HCT116 (cell line): ENCODE measurements around the gene UMAD1. TPM values are rescaled to one million over a fixed set of nuclear protein-coding genes. Genes with fewer than 3 reads are reported as not detected.

Source experiments
- ATAC-seq: fragments of 200-7000 bp; cut with Tn5 transposase; 2 replicates; pipeline ENCODE4 v1.9.1; 2020; ENCODE audit warnings: mild to moderate bottlenecking, moderate library complexity
- BruUV-seq: library from RNA; stranded (reverse); fragments of 400-500 nt; replicated peaks from 2 replicates; lab custom pipeline; 2021; lab: Mats Ljungman, UMichigan
- CTCF ChIA-PET: fragments of 300-600 bp; sonication (Branson Sonifier 250); formaldehyde crosslinking; loops from one replicate; lab custom pipeline; 2021; ENCODE audit warnings: antibody characterized with exemption; lab: Charles Lee
- POLR2A ChIA-PET: fragments of 300-600, 350-600 bp; sonication (Branson Sonifier 250); formaldehyde crosslinking; loops from one replicate; lab custom pipeline; 2021; ENCODE audit warnings: antibody characterized with exemption; lab: Charles Lee
- RAD21 ChIA-PET, 2 experiments: fragments of 300-600 bp; sonication (Branson Sonifier 250); formaldehyde crosslinking; loops; one replicate each; lab custom pipeline; 2023; ENCODE audit warnings: low total read pairs in 2 of 2; ENCODE audit not compliant: uncharacterized antibody in 2 of 2, unreplicated experiment in 2 of 2, low non-redundant PET in 1 of 2; lab: Charles Lee
- DNase-seq: peaks from one replicate; pipeline ENCODE4 v3.0.0-alpha.2; 2010; ENCODE audit warnings: low read depth, low spot score
- H2AFZ ChIP-seq: fragments of 200-600 bp; shearing (Covaris generic), sonication (generic); 2 replicates; pipeline ENCODE4 v1.6.1; 2017; ENCODE audit warnings: low read depth, mixed run types, mixed read lengths, antibody characterized with exemption, low read length; ENCODE audit not compliant: poor library complexity, severe bottlenecking
- H3K27ac ChIP-seq: 2 replicates; pipeline ENCODE4 v1.5.1; 2012; ENCODE audit warnings: low read depth, low read length
- H3K27me3 ChIP-seq: fragments of 200-600 bp; sonication (generic); 2 replicates; pipeline ENCODE4 v1.6.1; 2016; ENCODE audit warnings: mixed run types, low read length, mixed read lengths; ENCODE audit not compliant: insufficient read depth
- H3K36me3 ChIP-seq, 2 experiments: fragments of 200-500 bp in 1 of 2; fragments of 200-600 bp in 1 of 2; sonication (Bioruptor generic) in 1 of 2; sonication (generic) in 1 of 2; 2 replicates each; pipeline versions ENCODE4 v1.5.1 to v1.6.1; 2014 to 2016; ENCODE audit warnings: low read length in 2 of 2, inconsistent platforms in 1 of 2, mixed read lengths in 1 of 2, mixed run types in 1 of 2; ENCODE audit not compliant: insufficient read depth in 2 of 2, control insufficient read depth in 1 of 2
- H3K4me1 ChIP-seq, 2 experiments: fragments of 200-600 bp in 1 of 2; sonication (generic) in 1 of 2; 2 replicates each; pipeline versions ENCODE4 v1.5.1 to v1.6.1; 2012 to 2017; ENCODE audit warnings: low read length in 2 of 2, inconsistent platforms in 1 of 2, mild to moderate bottlenecking in 1 of 2, mixed read lengths in 1 of 2, mixed run types in 1 of 2, moderate library complexity in 1 of 2; ENCODE audit not compliant: insufficient read depth in 2 of 2, control insufficient read depth in 1 of 2
- H3K4me2 ChIP-seq: fragments of 200-600 bp; sonication (generic); 2 replicates; pipeline ENCODE4 v1.6.1; 2017; ENCODE audit warnings: mixed run types, low read length, mixed read lengths
- H3K4me3 ChIP-seq, 2 experiments: fragments of 200-600 bp in 1 of 2; sonication (generic) in 1 of 2; replicated peaks in 1 of 2; 2 replicates each; pipeline ENCODE4 v1.5.1; 2011 to 2016; ENCODE audit warnings: low read length in 2 of 2, control low read depth in 1 of 2, low read depth in 1 of 2, mild to moderate bottlenecking in 1 of 2, mixed read lengths in 1 of 2, mixed run types in 1 of 2
- H3K79me2 ChIP-seq: fragments of 200-600 bp; sonication (generic); 2 replicates; pipeline ENCODE4 v1.6.1; 2017; ENCODE audit warnings: mild to moderate bottlenecking, mixed run types, low read length, moderate library complexity, mixed read lengths; ENCODE audit not compliant: insufficient read depth
- H3K9ac ChIP-seq: fragments of 200-600 bp; sonication (generic); 2 replicates; pipeline ENCODE4 v1.6.1; 2016; ENCODE audit warnings: low read length, mixed read lengths
- H3K9me2 ChIP-seq: fragments of 200-600 bp; sonication (generic), shearing (Covaris generic); 2 replicates; pipeline ENCODE4 v1.6.1; 2017; ENCODE audit warnings: mixed run types, mild to moderate bottlenecking, moderate library complexity; ENCODE audit not compliant: insufficient read depth
- H3K9me3 ChIP-seq, 2 experiments: fragments of 200-500 bp in 1 of 2; fragments of 200-600 bp in 1 of 2; sonication (Bioruptor generic) in 1 of 2; sonication (generic) in 1 of 2; 2 replicates each; pipeline ENCODE4 v1.6.1; 2014 to 2017; ENCODE audit warnings: low read length in 2 of 2, mixed read lengths in 2 of 2, inconsistent platforms in 1 of 2, low read depth in 1 of 2, mild to moderate bottlenecking in 1 of 2, mixed run types in 1 of 2, moderate library complexity in 1 of 2; ENCODE audit not compliant: control insufficient read depth in 1 of 2, insufficient read depth in 1 of 2
- H4K20me1 ChIP-seq: fragments of 200-600 bp; sonication (generic), shearing (Covaris generic); 2 replicates; pipeline ENCODE4 v1.6.1; 2017; ENCODE audit warnings: mixed run types, mild to moderate bottlenecking, moderate library complexity; ENCODE audit not compliant: insufficient read depth
- CBX3 ChIP-seq: IDR thresholded peaks from 2 replicates; pipeline ENCODE4 v1.6.1; 2012; ENCODE audit warnings: low read depth
- CEBPB ChIP-seq: IDR thresholded peaks from 2 replicates; pipeline ENCODE4 v1.6.1; 2012; ENCODE audit warnings: low read depth
- ELF1 ChIP-seq: IDR thresholded peaks from 2 replicates; pipeline ENCODE4 v1.6.1; 2012; ENCODE audit warnings: low read depth, borderline replicate concordance
- EZH2 ChIP-seq: fragments of 200-600 bp; sonication (generic); IDR thresholded peaks from 2 replicates; pipeline ENCODE4 v1.6.1; 2017; ENCODE audit warnings: antibody characterized with exemption, mixed run types
- FOSL1 ChIP-seq: IDR thresholded peaks from 2 replicates; pipeline ENCODE4 v1.6.1; 2012; ENCODE audit warnings: low read depth
- JUND ChIP-seq: IDR thresholded peaks from 2 replicates; pipeline ENCODE4 v1.6.1; 2012
- POLR2A ChIP-seq: IDR thresholded peaks from 2 replicates; pipeline ENCODE4 v1.7.0; 2011; ENCODE audit warnings: borderline replicate concordance; ENCODE audit not compliant: insufficient read depth, insufficient read length; ENCODE audit errors: extremely low read depth
- POLR2AphosphoS5 ChIP-seq: IDR thresholded peaks from 2 replicates; pipeline ENCODE4 v1.6.1; 2011; ENCODE audit warnings: mild to moderate bottlenecking, low read depth, low read length, moderate library complexity
- SIN3A ChIP-seq: IDR thresholded peaks from 2 replicates; pipeline ENCODE4 v1.6.1; 2012; ENCODE audit warnings: low read depth
- SP1 ChIP-seq: IDR thresholded peaks from 2 replicates; pipeline ENCODE4 v1.6.1; 2012; ENCODE audit warnings: low read depth
- SRF ChIP-seq: IDR thresholded peaks from 2 replicates; pipeline ENCODE4 v1.6.1; 2012; ENCODE audit warnings: low read depth
- TCF7L2 ChIP-seq: IDR thresholded peaks from 2 replicates; pipeline ENCODE4 v1.7.0; 2011; ENCODE audit warnings: borderline replicate concordance, inconsistent platforms; ENCODE audit not compliant: insufficient read depth, insufficient read length; ENCODE audit errors: extremely low read depth
- ZFX ChIP-seq: fragments of 450-650 bp; IDR thresholded peaks from 2 replicates; pipeline ENCODE4 v1.6.1; 2017
- ZNF274 ChIP-seq: fragments of 200-500 bp; sonication (Bioruptor generic); IDR thresholded peaks from 2 replicates; pipeline ENCODE4 v1.6.1; 2014; ENCODE audit warnings: mild to moderate bottlenecking, low read depth, low read length, inconsistent platforms
- intact Hi-C: fragments of 100-400 bp; cut with micrococcal nuclease; formaldehyde crosslinking; loops from 2 replicates; pipeline ENCODE4 v1.10.0; 2022
- total RNA-seq: library from RNA; stranded (reverse); gene quantifications from one replicate; pipeline ENCODE4 v1.2.1, GENCODE V29; 2021; ENCODE audit not compliant: unreplicated experiment
- TF ChIP-seq, protein P1 (sequence below): IDR thresholded peaks from 2 replicates; pipeline ENCODE4 v1.6.1; 2012
- TF ChIP-seq, protein P2 (sequence below): IDR thresholded peaks from 2 replicates; pipeline ENCODE4 v1.6.1; 2012; ENCODE audit warnings: low read depth
- TF ChIP-seq, protein P3 (sequence below), 3 experiments: fragments of 200-600 bp in 1 of 3; sonication (generic) in 1 of 3; IDR thresholded peaks in 2 of 3; conservative IDR thresholded peaks in 1 of 3; 2 replicates each; pipeline ENCODE4 v1.5.1; 2012 to 2017; ENCODE audit warnings: low read depth in 2 of 3, low read length in 2 of 3, antibody characterized with exemption in 1 of 3, borderline replicate concordance in 1 of 3, control low read depth in 1 of 3, mild to moderate bottlenecking in 1 of 3, mixed read lengths in 1 of 3, mixed run types in 1 of 3, moderate library complexity in 1 of 3; ENCODE audit not compliant: insufficient read depth in 1 of 3
- TF ChIP-seq, protein P4 (sequence below): IDR thresholded peaks from 2 replicates; pipeline ENCODE4 v1.6.1; 2011; ENCODE audit warnings: mild to moderate bottlenecking, low read length, moderate library complexity; ENCODE audit not compliant: insufficient replicate concordance; ENCODE audit errors: extremely low read depth

UMAD1 gene
- total RNA-seq, 1 experiment from 2014 or later, result 12.7 TPM

GRCh38 chr7:7923818-7924217 lies 283.3 kb downstream of the UMAD1 start:
- no peak overlapping the region for H3K4me3 ChIP-seq
- H3K79me2 ChIP-seq, result no peaks in the 10 kb centered on the region
- intact Hi-C loops, result no loop called here
- no peaks in the 10 kb centered on the region for H3K36me3 ChIP-seq
- no peak for ATAC-seq
- BruUV-seq, result no TSS peak
- no peak overlapping the region for H2AFZ ChIP-seq
- DNase-seq, result no peak
- RAD21 ChIA-PET, result no interaction called here
- H3K9me2 ChIP-seq, result no peaks in the 10 kb centered on the region
- H3K9me3 ChIP-seq, result no peaks in the 10 kb centered on the region
- POLR2A ChIA-PET, result no interaction called here
- no peak overlapping the region for H3K27ac ChIP-seq
- no peaks in the 10 kb centered on the region for H3K27me3 ChIP-seq
- H3K9ac ChIP-seq, result no peak overlapping the region
- no peaks in the 10 kb centered on the region for H3K4me1 ChIP-seq
- no peaks in the 10 kb centered on the region for H4K20me1 ChIP-seq
- TF ChIP-seq POLR2AphosphoS5 (no peak), FOSL1 (no peak), EZH2 (no peak), ZFX (no peak), ZNF274 (no peak), SP1 (no peak), TCF7L2 (no peak), CEBPB (no peak), SRF (no peak), JUND (no peak), POLR2A (no peak), ELF1 (no peak), SIN3A (no peak), CBX3 (no peak)
- TF ChIP-seq, protein P1, sequence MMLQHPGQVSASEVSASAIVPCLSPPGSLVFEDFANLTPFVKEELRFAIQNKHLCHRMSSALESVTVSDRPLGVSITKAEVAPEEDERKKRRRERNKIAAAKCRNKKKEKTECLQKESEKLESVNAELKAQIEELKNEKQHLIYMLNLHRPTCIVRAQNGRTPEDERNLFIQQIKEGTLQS, result no peak
- TF ChIP-seq, protein P2, sequence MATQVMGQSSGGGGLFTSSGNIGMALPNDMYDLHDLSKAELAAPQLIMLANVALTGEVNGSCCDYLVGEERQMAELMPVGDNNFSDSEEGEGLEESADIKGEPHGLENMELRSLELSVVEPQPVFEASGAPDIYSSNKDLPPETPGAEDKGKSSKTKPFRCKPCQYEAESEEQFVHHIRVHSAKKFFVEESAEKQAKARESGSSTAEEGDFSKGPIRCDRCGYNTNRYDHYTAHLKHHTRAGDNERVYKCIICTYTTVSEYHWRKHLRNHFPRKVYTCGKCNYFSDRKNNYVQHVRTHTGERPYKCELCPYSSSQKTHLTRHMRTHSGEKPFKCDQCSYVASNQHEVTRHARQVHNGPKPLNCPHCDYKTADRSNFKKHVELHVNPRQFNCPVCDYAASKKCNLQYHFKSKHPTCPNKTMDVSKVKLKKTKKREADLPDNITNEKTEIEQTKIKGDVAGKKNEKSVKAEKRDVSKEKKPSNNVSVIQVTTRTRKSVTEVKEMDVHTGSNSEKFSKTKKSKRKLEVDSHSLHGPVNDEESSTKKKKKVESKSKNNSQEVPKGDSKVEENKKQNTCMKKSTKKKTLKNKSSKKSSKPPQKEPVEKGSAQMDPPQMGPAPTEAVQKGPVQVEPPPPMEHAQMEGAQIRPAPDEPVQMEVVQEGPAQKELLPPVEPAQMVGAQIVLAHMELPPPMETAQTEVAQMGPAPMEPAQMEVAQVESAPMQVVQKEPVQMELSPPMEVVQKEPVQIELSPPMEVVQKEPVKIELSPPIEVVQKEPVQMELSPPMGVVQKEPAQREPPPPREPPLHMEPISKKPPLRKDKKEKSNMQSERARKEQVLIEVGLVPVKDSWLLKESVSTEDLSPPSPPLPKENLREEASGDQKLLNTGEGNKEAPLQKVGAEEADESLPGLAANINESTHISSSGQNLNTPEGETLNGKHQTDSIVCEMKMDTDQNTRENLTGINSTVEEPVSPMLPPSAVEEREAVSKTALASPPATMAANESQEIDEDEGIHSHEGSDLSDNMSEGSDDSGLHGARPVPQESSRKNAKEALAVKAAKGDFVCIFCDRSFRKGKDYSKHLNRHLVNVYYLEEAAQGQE, result no peak
- TF ChIP-seq, protein P3, sequence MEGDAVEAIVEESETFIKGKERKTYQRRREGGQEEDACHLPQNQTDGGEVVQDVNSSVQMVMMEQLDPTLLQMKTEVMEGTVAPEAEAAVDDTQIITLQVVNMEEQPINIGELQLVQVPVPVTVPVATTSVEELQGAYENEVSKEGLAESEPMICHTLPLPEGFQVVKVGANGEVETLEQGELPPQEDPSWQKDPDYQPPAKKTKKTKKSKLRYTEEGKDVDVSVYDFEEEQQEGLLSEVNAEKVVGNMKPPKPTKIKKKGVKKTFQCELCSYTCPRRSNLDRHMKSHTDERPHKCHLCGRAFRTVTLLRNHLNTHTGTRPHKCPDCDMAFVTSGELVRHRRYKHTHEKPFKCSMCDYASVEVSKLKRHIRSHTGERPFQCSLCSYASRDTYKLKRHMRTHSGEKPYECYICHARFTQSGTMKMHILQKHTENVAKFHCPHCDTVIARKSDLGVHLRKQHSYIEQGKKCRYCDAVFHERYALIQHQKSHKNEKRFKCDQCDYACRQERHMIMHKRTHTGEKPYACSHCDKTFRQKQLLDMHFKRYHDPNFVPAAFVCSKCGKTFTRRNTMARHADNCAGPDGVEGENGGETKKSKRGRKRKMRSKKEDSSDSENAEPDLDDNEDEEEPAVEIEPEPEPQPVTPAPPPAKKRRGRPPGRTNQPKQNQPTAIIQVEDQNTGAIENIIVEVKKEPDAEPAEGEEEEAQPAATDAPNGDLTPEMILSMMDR (IDR thresholded peaks at IDR 0.05 in 2 of 3, conservative IDR thresholded peaks at IDR 0.05 in 1 of 3; ENCODE audit: borderline replicate concordance in 1 of 3, insufficient read depth in 1 of 3, low read depth in 2 of 3, low read length in 2 of 3), result no peak
- TF ChIP-seq, protein P4, sequence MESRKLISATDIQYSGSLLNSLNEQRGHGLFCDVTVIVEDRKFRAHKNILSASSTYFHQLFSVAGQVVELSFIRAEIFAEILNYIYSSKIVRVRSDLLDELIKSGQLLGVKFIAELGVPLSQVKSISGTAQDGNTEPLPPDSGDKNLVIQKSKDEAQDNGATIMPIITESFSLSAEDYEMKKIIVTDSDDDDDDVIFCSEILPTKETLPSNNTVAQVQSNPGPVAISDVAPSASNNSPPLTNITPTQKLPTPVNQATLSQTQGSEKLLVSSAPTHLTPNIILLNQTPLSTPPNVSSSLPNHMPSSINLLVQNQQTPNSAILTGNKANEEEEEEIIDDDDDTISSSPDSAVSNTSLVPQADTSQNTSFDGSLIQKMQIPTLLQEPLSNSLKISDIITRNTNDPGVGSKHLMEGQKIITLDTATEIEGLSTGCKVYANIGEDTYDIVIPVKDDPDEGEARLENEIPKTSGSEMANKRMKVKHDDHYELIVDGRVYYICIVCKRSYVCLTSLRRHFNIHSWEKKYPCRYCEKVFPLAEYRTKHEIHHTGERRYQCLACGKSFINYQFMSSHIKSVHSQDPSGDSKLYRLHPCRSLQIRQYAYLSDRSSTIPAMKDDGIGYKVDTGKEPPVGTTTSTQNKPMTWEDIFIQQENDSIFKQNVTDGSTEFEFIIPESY, result no peak
- H3K4me2 ChIP-seq, result no peak overlapping the region
- CTCF ChIA-PET, result no interaction called here
